K562 (cell line): ENCODE measurements around the gene NPFF. TPM values are rescaled to one million over a fixed set of nuclear protein-coding genes. Genes with fewer than 3 reads are reported as not detected.

Experiments used
- BACH1 ChIP-seq: fragments of 200-800 bp; sonication (Bioruptor generic); IDR thresholded peaks from 2 replicates; pipeline ENCODE4 v1.6.1; 2016; ENCODE audit warnings: missing genetic modification characterization, missing compliant biosample characterization
- CBX1 ChIP-seq: sonication (generic); IDR thresholded peaks from 2 replicates; pipeline ENCODE4 v1.6.1; 2016; ENCODE audit warnings: antibody characterized with exemption, low read depth, mild to moderate bottlenecking
- DEAF1 ChIP-seq: fragments of 450-650 bp; formaldehyde crosslinking; IDR thresholded peaks from 2 replicates; pipeline ENCODE4 v1.4.0; 2020; ENCODE audit warnings: mild to moderate bottlenecking, moderate library complexity
- E2F8 ChIP-seq: fragments of 450-650 bp; IDR thresholded peaks from 2 replicates; pipeline ENCODE4 v1.7.1; 2018; ENCODE audit warnings: mild to moderate bottlenecking, low read depth; ENCODE audit not compliant: partially characterized antibody
- HSF4 ChIP-seq: fragments of 250-450 bp; sonication (Bioruptor Pico); IDR thresholded peaks from 2 replicates; pipeline ENCODE4 v2.1.2; 2022; ENCODE audit warnings: mild to moderate bottlenecking, moderate library complexity, borderline replicate concordance
- NFE2 ChIP-seq: IDR thresholded peaks from 2 replicates; pipeline ENCODE4 v1.6.1; 2014; ENCODE audit warnings: antibody characterized with exemption, low read depth
- PRPF4 ChIP-seq: fragments of 200-400 bp; formaldehyde crosslinking; IDR thresholded peaks from one replicate; pipeline ENCODE4 v1.6.1; 2017; ENCODE audit warnings: low read length, low read depth, mild to moderate bottlenecking; ENCODE audit not compliant: insufficient read depth, poor library complexity, severe bottlenecking
- SIN3A ChIP-seq, 2 experiments: fragments of 150-350 bp in 1 of 2; IDR thresholded peaks; 2 replicates each; pipeline ENCODE4 v1.6.1; 2011 to 2016; ENCODE audit warnings: borderline replicate concordance in 2 of 2, low read depth in 2 of 2, low read length in 2 of 2, mild to moderate bottlenecking in 2 of 2, moderate library complexity in 2 of 2; ENCODE audit not compliant: control insufficient read depth in 1 of 2
- TSHZ1 ChIP-seq: fragments of 250-450 bp; sonication (Bioruptor Pico); IDR thresholded peaks from 2 replicates; pipeline ENCODE4 v1.4.0; 2020; ENCODE audit warnings: mild to moderate bottlenecking, moderate library complexity
- ZBED1 ChIP-seq: IDR thresholded peaks from 2 replicates; pipeline ENCODE4 v1.6.1; 2014
- ZFP1 ChIP-seq: fragments of 450-650 bp; formaldehyde crosslinking; IDR thresholded peaks from 2 replicates; pipeline ENCODE4 v1.4.0; 2020; ENCODE audit warnings: mild to moderate bottlenecking, mixed read lengths
- ZNF274 ChIP-seq: IDR thresholded peaks from 2 replicates; pipeline ENCODE4 v1.6.1; 2011; ENCODE audit warnings: low read depth, mild to moderate bottlenecking, low read length, moderate library complexity, borderline replicate concordance
- ZNF395 ChIP-seq: fragments of 200-800 bp; sonication (Bioruptor generic); IDR thresholded peaks from 2 replicates; pipeline ENCODE4 v1.6.1; 2017; ENCODE audit warnings: missing genetic modification characterization, missing compliant biosample characterization
- ZNF511 ChIP-seq: sonication (generic); formaldehyde crosslinking; IDR thresholded peaks from 2 replicates; pipeline ENCODE4 v1.8.0; 2022; ENCODE audit warnings: mild to moderate bottlenecking, missing genetic modification reagents
- ZNF644 ChIP-seq: fragments of 200-800 bp; sonication (Bioruptor generic); IDR thresholded peaks from 2 replicates; pipeline ENCODE4 v1.6.1; 2016; ENCODE audit warnings: low read depth, missing genetic modification characterization, missing compliant biosample characterization
- polyA plus RNA-seq, 8 experiments: library from polyadenylated mRNA; depleted of rRNA in 4 of 8; stranded (reverse) in 5 of 8; unstranded in 3 of 8; fragments of >200 nt; fragmentation: Nextera tagmentation in 2 of 8; fragmentation: Illumina TruSeq in 1 of 8; extraction: Ambion mirVana in 2 of 8; extraction: Trizol in 1 of 8; gene quantifications; 2 replicates each; pipeline versions ENCODE4 v1.2.1 to v1.2.3, GENCODE V29; 2011 to 2014; ENCODE audit warnings: inconsistent platforms in 1 of 8, missing spikeins in 1 of 8
- total RNA-seq, 7 experiments: library from RNA; depleted of rRNA in 6 of 7; stranded (reverse); fragments of >200 nt in 6 of 7; fragmentation: Illumina TruSeq in 2 of 7; extraction: Trizol in 2 of 7; gene quantifications; 2 replicates each; pipeline versions ENCODE4 v1.2.1 to v1.2.3, GENCODE V29; 2011 to 2021; ENCODE audit warnings: low replicate concordance in 1 of 7

Gene NPFF
- total and polyA plus RNA-seq, 9 of the 15 experiments (the other 6 are each of a cell fraction or from before 2014, with no cell fraction given) = 0.15 to 1.2 (median 0.55) TPM; not detected in 6

GRCh38 chr12:53500776-53501614 is 6.3 kb downstream of the NPFF start, which contains the start of gene TARBP2 (continued):
- TF ChIP-seq ZNF274 (no peak), ZNF395 (CRISPR knock-in tag) (peak; percentile 96), TSHZ1 (CRISPR knock-in tag) (0 out of 2 replicates have a peak, but pooled peaks have one; percentile 58), NFE2 (no peak), DEAF1 (CRISPR knock-in tag) (peak; percentile 17; the same call in 1 of the 2 replicates), ZNF511 (CRISPR knock-in tag) (peak; percentile 73), BACH1 (peak; percentile 48; the same call in 1 of the 2 replicates), PRPF4 (peak; percentile 39), ZNF644 (tag) (peak; percentile 88), E2F8 (peak; percentile 14), HSF4 (CRISPR knock-in tag) (peak; percentile 82; the same call in 1 of the 2 replicates), ZBED1 (no peak), CBX1 (peak; percentile 62; the same call in 1 of the 2 replicates), SIN3A (IDR thresholded peaks at IDR 0.05; ENCODE audit: borderline replicate concordance in 2 of 2, control insufficient read depth in 1 of 2, low read depth in 2 of 2, low read length in 2 of 2) (peak; percentile 19 to 91; a peak in 2 of 4 replicates), ZFP1 (CRISPR knock-in tag) (peak; percentile 54; the same call in 1 of the 2 replicates)
